Myocyte (in vitro differentiated cells): ENCODE measurements around the gene RSF1. TPM values are rescaled to one million over a fixed set of nuclear protein-coding genes. Genes with fewer than 3 reads are reported as not detected.
A peak's percentile ranks its signal among the peaks of the same experiment; 100 is the strongest.

Source experiments
- DNase-seq: peaks from one replicate; pipeline ENCODE4 v3.0.0-alpha.2; 2012; ENCODE audit warnings: low read depth
- total RNA-seq: library from RNA; depleted of rRNA; stranded (reverse); fragments of >200 nt; gene quantifications from 2 replicates; pipeline ENCODE4 v1.2.3, GENCODE V29; 2014

RSF1 gene
- total RNA-seq, 1 donor from 2014 or later, result 23.8 TPM

DNA sequence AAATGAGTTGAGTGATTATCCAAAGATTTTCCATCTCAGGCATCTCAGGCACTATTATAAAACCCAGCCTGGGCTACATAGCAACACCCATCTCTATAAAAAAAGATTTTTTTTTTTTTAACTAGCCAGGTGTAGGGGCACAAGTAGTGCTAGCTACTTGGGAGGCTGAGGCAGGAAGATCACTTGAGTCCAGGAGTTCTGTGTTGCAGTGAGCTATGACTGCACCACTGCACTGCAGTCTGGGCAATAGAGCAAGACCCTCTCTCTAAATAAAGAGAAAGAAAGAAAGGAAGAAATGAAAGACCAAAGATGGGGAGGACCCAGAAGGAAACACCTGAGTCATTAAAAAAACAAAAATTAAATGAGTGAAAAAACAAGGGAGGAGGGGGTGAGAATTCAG is 14.1 kb downstream of the RSF1 start:
- no peak for DNase-seq

DNA sequence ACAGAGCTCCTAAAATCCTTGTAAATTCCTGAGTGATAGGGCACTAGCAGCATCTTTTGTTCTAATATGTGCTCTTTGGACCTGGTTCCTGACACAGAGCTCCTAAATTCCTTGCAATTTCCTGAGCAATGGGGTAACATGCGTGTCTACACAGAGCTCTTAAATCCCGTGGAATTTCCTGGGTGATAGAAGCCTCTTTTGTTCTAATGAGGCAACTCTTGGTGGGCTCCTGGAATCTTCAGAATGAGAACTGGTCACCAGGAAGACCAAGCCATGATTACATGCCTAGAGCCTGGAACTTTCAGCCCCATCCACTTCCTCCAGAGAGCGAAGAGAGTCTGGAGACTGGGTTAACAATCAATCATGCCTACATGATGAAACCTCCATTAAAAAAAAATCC is 19.0 kb downstream of the RSF1 start:
- no peak for DNase-seq

DNA sequence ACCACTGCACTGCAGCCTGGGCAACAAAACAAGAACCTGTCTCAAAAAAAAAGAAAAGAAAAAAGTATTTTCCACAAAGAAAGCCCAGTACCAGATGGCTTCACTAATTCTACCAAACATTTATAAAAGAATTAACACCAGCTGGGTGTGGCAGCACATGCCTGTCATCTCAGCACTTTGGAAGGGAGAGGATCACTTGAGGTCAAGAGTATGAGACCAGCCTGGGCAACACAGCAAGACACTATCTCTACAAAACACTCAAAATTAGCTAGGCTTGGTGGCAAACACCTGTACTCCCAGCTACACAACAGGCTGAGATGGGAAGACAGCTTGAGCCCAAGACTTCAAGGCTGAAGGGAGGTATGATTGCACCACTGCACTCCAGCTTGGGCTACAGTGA is 20.1 kb downstream of the RSF1 start:
- peak; percentile 13 for DNase-seq

DNA sequence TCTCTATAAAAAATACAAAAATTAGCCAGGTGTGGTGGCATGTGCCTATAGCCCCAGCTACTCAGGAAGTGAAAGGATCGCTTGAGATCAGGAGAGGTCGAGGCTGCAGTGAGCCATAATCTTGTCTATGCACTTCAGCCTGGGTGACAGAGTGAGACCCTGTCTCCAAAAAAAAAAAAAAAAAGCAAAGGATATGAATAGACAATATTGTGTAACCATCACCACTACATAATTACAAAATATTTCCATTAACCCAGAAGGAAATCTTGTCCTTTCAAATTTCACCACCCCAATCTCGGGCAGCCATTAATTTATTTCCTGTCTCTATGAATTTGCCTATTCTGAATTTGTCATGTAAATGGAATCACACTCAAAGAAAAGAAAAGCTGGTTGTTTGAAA is 21.2 kb downstream of the RSF1 start:
- no peak for DNase-seq

DNA sequence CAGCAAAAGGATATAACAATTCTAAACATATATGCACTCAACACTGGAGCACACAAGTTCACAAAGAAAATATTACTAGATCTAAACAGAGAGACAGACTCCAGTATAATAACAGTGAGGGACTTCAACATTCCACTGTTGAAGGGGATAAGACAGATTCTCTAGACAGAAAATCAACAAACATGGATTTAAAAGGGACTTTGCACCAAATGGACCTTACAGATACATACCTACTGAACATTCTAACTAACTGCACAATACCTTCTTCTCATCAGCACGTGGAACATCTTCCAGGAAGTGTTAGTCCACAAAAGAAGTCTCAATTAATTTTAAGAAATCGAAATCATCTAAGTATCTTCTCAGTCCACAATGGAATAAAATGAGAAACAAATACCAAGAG is 26.6 kb downstream of the RSF1 start:
- DNase-seq, result no peak

DNA sequence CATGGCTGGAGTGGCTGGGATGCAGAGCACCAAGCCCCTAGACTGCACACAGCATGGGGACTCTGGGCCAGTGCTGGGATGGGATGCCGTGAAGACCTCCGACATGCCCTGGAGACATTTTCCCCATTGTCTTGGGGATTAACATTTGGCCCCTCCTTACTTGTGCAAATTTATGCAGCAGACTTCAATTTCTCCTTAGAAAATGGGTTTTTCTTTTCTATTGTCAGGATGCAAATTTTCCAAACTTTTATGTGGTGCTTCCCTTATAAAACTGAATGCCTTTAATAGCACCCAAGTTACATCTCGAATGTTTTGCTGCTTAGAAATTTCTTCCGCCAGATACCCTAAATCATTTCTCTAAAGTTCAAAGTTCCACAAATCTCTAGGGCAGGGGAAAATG is 29.2 kb downstream of the RSF1 start:
- no peak for DNase-seq

DNA sequence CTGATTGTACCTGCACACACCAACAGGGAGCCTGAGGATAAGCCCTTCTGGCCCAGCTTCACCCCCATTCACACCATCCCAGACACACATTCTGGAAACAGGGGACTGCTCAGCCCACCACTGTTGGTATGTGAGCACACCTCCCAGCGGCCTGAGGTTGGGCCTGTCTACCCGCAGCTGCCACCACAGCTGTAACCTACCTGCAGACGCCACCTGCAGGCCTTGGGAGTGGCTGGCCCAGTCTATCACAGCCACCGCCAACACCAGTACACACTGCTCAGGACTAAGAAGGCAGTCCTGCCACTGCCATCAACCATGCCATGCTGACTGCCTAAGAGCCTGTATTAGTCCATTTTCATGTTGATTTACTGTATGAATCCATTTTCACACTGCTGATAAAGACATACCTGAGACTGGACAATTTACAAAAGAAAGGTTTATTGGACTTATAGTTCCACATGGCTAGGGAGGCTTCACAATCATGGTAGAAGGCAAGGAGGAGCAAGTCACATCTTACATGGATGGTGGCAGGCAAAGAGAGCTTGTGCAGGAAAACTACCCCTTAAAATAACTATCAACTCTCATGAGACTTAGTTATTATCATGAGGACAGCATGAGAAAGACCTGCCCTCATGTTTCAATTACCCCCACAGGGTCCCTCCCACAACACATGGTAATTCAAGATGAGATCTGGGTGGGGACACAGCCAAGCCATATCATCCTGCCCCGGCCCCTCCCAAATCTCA is 30.6 kb downstream of the RSF1 start:
- no peak for DNase-seq

DNA sequence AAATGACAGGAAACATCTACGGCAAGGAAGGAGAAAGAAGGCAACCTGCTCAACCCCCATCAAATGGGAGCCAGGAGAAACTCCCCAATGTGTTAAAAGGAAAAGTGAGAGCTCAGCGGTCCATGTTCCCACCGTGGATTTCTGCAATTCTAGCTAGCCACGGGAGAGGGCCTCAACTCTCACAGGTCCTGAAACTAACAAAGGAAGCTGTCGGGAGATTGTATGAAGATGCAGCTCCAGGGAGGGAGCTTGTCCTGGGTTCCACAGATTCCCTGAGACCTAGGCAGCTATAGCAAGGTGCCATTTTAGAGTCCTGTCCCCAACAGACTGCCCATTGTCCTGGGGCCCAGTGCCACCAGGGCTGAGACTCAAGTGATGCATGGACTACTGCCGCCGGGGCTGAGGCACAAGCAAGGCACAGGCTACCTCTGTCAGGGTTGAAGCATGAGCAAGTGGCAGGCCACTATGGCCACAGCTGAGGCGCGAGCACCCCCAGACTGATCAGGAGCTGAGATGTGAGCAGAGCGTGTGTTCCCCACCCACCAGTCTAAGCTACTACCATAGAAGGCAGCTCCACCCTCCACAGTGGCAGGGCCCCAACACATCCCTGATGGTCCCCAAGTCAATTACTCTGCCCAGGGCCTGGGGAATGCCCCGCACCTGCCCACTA is 31.3 kb downstream of the RSF1 start:
- DNase-seq, result no peak

DNA sequence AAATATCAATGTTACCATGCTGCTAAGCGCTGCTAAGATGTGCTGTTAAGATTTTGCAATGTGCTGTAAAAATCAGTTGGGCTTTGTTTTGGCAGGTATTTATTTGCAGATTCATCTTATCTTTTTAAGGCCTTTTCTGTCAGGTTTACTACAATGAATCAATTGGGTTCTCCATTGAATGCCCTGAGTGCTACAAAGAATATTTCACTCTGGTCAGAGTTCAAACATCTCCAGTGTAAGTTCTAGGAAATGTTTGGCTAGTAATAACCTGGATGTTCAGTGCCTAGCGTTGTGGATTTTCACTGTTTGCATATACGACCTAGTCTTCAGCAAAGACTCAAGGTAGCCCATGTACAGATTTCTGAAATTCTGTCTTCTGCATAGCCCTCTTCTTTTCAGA is 36.0 kb downstream of the RSF1 start:
- DNase-seq, result no peak

DNA sequence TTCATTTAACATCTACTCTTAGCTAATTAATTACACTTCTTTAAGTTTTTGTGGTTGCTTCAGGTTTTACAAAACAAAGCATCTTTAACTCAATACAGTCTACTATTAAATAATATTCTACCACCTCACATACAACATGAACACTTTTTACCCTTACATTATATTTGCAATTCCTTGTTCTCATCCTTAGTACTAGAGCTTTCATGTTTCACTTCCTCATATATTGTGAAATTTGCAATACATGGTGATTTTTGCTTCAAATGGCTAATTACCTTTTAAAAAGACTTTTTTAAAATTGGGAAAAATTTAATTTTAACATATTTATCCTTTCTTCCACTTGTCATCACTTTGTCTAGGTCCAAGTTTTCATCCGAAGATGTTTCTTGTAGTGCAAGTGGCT is 37.5 kb downstream of the RSF1 start:
- no peak for DNase-seq

DNA sequence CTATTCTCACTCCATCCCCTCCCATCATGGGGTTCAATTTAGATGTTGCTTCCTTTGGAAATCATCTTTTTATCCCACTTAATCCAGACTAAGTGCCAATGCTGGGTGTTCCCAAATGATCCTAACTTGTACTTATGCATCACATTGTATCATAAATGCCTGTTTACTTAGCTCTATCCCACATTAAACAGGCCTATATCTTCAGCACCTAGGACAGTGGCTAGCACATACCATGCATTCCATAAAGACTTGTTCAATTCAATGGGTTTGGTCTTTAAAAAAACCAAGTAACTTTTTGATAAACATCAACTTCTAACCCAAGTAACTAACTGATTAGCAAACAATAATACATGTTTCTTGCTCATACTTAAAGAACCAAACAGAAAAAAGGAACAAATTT is 40.6 kb downstream of the RSF1 start:
- peak; percentile 22 for DNase-seq

DNA sequence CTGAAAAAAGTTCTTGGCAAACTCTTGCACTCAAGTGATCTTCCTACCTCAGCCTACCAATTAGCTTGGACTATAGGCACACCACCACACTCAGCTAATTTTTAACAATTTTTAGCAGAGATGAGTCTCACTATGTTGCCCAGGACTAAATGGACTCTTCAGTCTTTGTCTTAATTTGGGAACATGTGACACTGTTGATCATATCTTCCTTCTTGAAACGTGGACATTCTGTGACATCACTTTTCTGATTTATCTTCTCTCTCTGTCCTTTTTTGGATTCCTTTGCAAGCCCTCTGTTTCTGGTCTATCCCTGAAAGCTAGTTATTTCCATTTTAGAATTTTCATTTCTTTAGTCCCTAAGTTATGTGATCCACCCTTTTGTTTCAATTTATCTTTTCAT is 42.0 kb downstream of the RSF1 start:
- DNase-seq, result no peak

DNA sequence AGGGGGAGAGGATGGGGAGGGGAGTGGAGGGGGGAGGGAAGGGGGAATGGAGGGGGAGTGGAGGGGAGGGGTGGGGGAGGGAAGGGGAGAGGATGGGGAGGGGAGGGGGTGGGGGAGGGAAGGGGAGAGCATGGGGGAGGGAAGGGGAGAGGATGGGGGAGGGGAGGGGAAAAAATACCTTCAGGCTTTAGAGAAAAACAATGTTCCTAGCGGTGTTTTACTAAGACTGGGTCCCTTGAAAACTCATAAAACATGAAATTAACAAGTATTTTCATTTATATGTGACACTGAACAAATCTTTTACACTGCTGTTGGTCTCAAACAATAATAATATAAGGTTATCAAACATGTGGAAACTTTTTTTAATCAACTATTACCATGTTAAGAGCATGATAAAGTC is 42.4 kb downstream of the RSF1 start:
- DNase-seq, result no peak

DNA sequence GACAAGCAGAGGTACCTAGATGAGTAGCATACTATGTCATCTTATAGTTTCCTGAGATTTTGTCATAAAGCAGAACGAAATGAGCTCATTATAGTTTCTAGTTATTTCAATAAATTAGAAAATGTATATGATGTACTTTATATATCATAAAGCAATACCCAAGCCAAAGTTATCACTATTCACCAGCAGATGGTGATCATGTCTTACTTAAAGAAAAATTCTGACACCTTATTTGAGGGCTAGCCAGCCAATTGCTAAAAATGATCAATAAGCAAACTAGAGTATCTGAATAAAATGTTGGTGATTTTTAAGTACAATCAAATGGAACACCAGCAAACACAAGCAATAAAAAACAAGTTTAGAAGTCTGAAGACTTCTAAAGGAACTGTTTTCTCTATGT is 44.1 kb downstream of the RSF1 start:
- peak; percentile 5 for DNase-seq

DNA sequence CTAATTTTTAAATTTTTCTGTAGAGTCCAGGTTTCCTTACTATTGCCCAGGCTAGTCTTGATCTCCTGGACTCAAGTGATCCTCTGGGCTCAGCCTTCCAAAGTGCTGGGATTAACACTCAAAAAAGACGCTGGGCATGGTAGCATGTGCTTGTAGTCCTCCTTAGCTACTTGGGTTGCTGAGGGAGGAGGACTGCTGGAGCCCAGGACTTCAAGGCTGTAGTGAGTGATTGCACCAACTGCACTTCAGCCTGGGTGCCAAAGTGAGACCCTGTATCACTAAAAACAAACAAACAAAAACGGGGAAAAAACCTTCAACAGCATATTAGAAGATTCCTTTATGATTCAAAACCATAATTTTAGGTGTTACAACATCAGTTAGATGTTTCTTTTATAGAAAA is 44.6 kb downstream of the RSF1 start:
- peak; percentile 75 for DNase-seq

DNA sequence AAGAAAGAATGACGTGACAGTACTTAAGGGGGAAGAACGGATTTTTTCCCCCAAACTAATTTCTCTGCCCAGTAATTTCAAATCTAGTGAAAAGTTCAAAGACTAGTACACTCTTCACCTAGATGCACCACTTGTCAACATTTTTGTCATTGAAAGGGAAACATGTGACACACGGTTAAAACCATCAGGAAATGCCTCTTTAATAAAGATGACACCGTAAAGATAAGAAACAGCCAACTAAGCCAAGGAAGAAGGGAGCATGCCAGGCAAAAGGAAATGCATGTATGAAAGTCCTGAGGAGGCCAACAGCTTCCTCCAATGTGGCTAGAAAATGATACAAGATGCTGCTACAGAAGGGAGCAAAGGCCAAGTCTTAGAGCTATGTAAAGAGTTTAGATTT is 49.4 kb downstream of the RSF1 start:
- no peak for DNase-seq

DNA sequence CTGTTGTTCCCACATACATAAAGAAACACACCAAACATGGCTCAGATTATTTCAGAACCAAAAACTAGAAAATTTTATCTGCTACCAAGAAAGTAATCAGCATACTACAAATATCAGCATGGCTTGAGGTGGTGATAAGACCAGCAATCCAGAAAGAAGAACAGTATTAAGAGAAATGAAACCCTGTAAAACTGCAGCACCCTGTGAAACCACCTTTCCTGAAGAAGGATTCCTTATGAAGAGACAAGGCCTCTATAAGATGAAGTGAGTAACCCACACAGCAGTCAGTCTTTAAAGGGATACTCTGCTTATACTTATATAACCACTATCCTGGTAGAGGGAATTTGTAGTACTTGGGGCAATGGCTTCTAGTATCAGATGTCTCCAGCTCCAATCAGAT is 49.9 kb downstream of the RSF1 start:
- DNase-seq, result no peak

DNA sequence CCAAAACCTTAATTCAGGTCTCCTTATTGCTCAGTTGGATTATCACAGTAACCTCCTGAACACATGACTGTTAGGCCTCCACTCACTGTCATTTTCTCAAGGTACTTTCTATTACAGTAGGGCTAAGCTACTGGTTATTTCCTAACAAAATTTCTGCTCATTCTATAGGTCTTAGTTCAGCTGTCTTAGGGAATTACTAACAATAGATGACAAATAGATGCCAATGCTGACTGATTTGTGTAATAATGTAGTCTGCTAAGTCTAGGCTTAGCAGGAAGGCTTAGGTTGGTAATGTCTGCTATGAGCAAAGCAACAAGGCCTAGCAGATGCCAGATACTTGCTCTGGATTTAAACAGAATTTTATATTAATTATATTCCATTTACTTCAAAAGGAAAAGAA is 58.1 kb downstream of the RSF1 start:
- no peak for DNase-seq

DNA sequence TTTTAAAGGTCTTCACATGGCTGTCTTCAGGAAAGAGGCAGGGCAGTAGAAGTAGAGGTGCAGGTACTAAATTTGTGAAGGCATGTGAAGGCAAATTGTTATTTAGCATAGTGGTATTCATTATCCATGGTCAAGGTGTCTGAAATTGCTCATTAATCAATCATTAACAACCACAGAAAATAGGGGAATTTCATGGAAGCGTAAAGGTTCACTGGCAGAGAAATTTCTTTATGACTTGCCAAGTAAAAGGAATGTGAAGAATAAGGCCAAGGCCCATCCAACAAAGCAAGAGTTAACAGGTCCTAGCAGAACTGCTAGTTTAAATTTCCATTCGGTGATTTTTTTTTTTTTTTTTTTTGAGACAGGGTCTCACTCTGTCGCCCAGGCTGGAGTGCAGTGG is 59.0 kb downstream of the RSF1 start:
- no peak for DNase-seq

DNA sequence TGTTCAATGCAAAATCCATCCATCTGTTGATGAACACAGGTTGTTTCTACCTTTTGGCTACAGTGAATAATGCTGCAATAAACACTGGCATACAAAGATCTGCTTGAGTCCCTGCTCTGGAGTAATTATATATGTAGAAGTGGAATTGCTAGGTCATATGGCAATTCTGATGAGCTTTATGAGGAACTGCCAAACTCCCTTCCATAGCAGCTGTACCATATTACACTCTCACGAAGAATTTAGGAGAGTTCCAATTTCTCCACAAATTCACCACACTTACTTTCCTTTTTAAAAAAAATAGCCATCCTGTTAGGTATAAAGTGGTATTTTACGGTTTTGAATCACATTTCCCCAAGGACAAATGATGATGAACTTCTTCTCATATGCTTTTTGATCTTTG is 62.2 kb downstream of the RSF1 start:
- no peak for DNase-seq

DNA sequence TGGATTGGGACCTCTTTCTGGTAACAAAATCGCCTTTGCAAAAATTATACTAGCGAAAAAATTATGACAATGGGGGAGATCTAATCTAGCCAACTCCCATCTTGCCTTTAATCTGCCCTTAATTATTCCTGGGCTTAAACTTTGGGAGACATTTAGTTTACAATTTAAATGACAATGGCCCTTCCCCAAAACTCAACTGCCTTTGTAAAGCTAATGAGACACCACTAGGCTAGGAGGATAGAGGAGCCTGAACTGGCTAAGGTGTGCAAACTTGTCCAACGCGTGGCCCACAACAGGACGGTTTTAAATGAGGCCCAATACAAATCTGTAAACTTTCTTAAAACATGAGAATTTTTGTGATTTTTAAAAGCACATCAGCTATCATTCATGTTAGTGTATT is 67.3 kb downstream of the RSF1 start:
- DNase-seq, result no peak

DNA sequence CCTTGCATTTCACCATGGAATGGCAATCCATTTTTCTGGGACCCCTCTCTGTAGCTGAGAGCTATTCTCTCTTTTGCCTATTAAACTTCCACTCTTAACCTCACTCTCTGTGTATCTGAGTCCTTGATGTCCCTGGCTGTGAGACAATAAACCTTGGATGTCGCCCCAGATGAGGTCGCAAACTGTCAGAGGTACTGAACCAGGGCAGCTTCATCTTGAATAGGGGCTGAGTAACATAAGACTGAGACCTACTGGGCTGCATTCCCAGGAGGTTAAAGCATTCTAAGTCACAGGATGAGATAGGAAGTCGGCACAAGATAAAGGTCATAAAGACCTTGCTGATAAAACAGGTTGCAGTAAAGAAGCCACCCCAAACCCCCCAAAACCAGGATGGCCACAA is 68.0 kb downstream of the RSF1 start:
- DNase-seq, result peak; percentile 7

DNA sequence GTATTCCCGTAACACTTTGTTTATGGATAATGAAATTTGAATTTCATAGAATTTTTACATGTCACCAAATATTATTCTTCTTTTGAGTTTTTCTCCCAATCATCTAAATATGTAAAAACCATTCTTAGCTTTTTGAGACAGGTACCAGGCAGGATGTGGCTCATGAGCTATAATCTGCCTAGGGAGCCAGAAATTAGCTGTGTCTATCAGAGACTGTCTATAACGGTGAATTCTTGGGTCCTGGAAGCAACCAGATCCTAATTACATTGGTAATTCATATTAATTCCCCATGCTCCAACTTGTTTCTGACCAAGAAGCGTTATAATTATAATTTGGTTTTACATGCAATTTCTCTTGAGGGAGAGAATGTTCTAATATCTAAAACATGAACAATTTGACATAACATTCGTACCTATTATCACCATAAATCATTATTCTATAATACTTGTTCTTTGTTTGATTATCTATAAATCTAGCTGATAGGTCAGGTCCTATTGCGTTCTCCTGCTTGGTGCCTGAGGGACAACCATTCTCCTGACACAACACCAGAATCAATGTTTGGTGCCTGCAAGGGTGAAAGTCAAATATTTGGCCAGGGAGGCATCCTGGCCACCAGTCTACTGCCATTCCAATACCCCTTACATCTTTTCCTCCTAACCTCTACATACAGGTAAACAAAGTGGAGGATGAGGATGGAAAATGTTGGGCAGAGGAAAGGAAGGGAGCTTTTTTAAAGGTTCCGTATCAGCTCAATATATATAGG is 69.9 kb downstream of the RSF1 start:
- no peak for DNase-seq
